ENCODE results near the gene A2M. TPM values are rescaled to one million over a fixed set of nuclear protein-coding genes. Genes with fewer than 3 reads are reported as not detected.

The A2M gene
- total and polyA plus RNA-seq, 2 of the 4 experiments (the other 2 are of a cell fraction), result 1.1 to 3.2 TPM

DNA sequence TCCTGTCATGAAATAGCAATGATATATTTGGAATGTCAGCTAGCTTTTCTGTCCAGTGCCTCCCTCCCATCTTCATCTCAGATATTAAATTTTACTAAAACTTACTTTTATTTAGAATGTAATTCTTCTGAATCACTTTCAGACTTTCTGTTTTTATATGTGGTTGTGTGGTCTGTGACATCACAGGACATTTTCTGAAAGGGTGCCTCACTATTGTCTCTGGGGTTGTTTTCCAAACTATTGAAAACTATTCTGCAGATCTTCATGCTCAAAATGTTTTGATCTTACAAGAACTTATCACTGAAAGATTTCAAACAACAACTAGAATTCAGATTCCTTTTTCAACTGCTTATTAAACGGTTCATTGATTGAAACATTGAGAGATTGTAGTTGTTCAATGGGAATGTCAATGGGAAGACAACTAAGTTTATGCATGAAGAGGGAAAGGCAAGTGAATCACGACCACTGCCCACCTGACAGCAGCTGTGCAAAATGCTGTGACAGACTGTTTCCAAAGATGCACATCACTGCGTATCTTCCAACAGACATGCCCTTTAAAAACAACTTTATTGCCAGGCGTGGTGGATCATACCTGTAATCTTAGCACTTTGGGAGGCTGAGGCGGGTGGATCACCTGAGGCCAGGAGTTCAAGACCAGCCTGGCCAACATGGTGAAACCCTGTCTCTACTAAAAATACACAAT is 75.1 kb downstream of the A2M start:
- POLR2A ChIA-PET (ENCODE audit: unreplicated experiment), result no interaction called here
- no TSS peak for BruUV-seq (replicated peaks)
- no peak overlapping the region for H2AK5ac ChIP-seq (ENCODE audit: low read depth, low read length)
- H3K14ac ChIP-seq (replicated peaks; ENCODE audit: low read depth, low read length), result no peak overlapping the region
- H4K8ac ChIP-seq (ENCODE audit: low read depth in 2 of 2, low read length in 2 of 2), result no peak overlapping the region
- dilution Hi-C loops (cut with HindIII; ENCODE audit: low sequenced_read_pairs, unreplicated experiment), result no loop called here
- H2BK5ac ChIP-seq (ENCODE audit: low read depth, low read length, poor library complexity, severe bottlenecking), result no peak overlapping the region
- no peaks in the 10 kb centered on the region for H3K36me3 ChIP-seq (ENCODE audit: control insufficient read depth, insufficient read depth, low read length)
- H3K9me1 ChIP-seq (ENCODE audit: insufficient read depth, low read length), result no peaks in the 10 kb centered on the region
- no peak overlapping the region for H3K27ac ChIP-seq (ENCODE audit: insufficient read depth, low read length)
- no peak overlapping the region for H2BK120ac ChIP-seq (ENCODE audit: low read depth, low read length)
- 54% methylated on average over 3 of the region's 5 CpGs; no CpG with 5 or more reads in 1 of the 2 experiments for WGBS, 2 experiments (ENCODE audit: extremely low coverage in 2 of 2, insufficient read length in 1 of 2)
- CTCF ChIA-PET, result interaction anchor here (1.2 kb wide), 1 partner anchor 150 kb away, joined by 3 read pairs; no protein-coding TSS in a partner anchor
- H2AFZ ChIP-seq (replicated peaks; ENCODE audit: low read length, poor library complexity), result no peak overlapping the region
- H3K4ac ChIP-seq (ENCODE audit: low read depth, low read length), result no peak overlapping the region
- no peak overlapping the region for H2AK9ac ChIP-seq (replicated peaks; ENCODE audit: low read depth, low read length, poor library complexity)
- no peaks in the 10 kb centered on the region for H3K9me3 ChIP-seq (ENCODE audit: control insufficient read depth, insufficient read depth, low read length)
- in situ Hi-C loops (cut with MboI; ENCODE audit: low sequenced_read_pairs), result loop anchor here (10.0 kb wide), 1 partner anchor 386 kb away; no protein-coding TSS in a partner anchor
- no peak overlapping the region for H3K23ac ChIP-seq (ENCODE audit: low read depth, low read length)
- H3K56ac ChIP-seq (ENCODE audit: extremely low read depth, insufficient read depth, low read length), result no peak overlapping the region
- no peaks in the 10 kb centered on the region for H4K20me1 ChIP-seq (ENCODE audit: insufficient read depth, low read length)
- no peak overlapping the region for H3K4me2 ChIP-seq (ENCODE audit: low read depth, low read length)
- DNase-seq (no peak), ATAC-seq (ENCODE audit: low read depth) (no peak)
- H4K5ac ChIP-seq (ENCODE audit: low read depth, low read length), result no peak overlapping the region
- H3K18ac ChIP-seq (ENCODE audit: low read depth, low read length), result no peak overlapping the region
- H4K91ac ChIP-seq (ENCODE audit: insufficient read depth, low read depth, low read length), result no peak overlapping the region
- H3K27me3 ChIP-seq (ENCODE audit: control insufficient read depth, insufficient read depth, low read length), result 0 out of 2 replicates have a peak, but pooled peaks cover 2% of the 10 kb centered on the region
- intact Hi-C loops (cut with micrococcal nuclease), result no loop called here
- H3K9ac ChIP-seq (ENCODE audit: low read depth, low read length), result no peak overlapping the region
- TF ChIP-seq, protein P1, sequence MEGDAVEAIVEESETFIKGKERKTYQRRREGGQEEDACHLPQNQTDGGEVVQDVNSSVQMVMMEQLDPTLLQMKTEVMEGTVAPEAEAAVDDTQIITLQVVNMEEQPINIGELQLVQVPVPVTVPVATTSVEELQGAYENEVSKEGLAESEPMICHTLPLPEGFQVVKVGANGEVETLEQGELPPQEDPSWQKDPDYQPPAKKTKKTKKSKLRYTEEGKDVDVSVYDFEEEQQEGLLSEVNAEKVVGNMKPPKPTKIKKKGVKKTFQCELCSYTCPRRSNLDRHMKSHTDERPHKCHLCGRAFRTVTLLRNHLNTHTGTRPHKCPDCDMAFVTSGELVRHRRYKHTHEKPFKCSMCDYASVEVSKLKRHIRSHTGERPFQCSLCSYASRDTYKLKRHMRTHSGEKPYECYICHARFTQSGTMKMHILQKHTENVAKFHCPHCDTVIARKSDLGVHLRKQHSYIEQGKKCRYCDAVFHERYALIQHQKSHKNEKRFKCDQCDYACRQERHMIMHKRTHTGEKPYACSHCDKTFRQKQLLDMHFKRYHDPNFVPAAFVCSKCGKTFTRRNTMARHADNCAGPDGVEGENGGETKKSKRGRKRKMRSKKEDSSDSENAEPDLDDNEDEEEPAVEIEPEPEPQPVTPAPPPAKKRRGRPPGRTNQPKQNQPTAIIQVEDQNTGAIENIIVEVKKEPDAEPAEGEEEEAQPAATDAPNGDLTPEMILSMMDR (conservative IDR thresholded peaks at IDR 0.05; ENCODE audit: low read depth, low read length), result no peak
- TF ChIP-seq SMC3 (IDR thresholded peaks at IDR 0.05; ENCODE audit: low read depth, low read length) (no peak), MAFK (IDR thresholded peaks at IDR 0.05; ENCODE audit: low read depth, low read length) (no peak), MXI1 (IDR thresholded peaks at IDR 0.05; ENCODE audit: borderline replicate concordance, low read depth, low read length) (no peak), RCOR1 (IDR thresholded peaks at IDR 0.05; ENCODE audit: insufficient replicate concordance, low read length) (no peak), NFE2L2 (IDR thresholded peaks at IDR 0.05; ENCODE audit: low read depth, low read length) (no peak), POLR2A (IDR thresholded peaks at IDR 0.05; ENCODE audit: low read depth, low read length) (no peak), BHLHE40 (IDR thresholded peaks at IDR 0.05; ENCODE audit: low read depth, low read length) (no peak)
- TF ChIP-seq, protein P2, sequence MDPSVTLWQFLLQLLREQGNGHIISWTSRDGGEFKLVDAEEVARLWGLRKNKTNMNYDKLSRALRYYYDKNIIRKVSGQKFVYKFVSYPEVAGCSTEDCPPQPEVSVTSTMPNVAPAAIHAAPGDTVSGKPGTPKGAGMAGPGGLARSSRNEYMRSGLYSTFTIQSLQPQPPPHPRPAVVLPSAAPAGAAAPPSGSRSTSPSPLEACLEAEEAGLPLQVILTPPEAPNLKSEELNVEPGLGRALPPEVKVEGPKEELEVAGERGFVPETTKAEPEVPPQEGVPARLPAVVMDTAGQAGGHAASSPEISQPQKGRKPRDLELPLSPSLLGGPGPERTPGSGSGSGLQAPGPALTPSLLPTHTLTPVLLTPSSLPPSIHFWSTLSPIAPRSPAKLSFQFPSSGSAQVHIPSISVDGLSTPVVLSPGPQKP (IDR thresholded peaks at IDR 0.05; ENCODE audit: borderline replicate concordance, low read depth, low read length), result no peak
- H3K79me1 ChIP-seq (ENCODE audit: low read depth in 1 of 2, low read length in 2 of 2), result no peaks in the 10 kb centered on the region
- no peak overlapping the region for H2BK20ac ChIP-seq (ENCODE audit: low read depth, low read length)
- H2BK15ac ChIP-seq (ENCODE audit: low read depth, low read length), result no peak overlapping the region
- no peaks in the 10 kb centered on the region for H3K4me1 ChIP-seq (ENCODE audit: control insufficient read depth, insufficient read depth, low read length)
- H3K4me3 ChIP-seq (ENCODE audit: insufficient read depth, low read depth, low read length), result no peak overlapping the region
